Stimulated activated CD8-positive, alpha-beta memory T cell treated with anti-CD3 and anti-CD28 coated beads, Interleukin-2, amount 100 ng/mL, for 1 hour (primary cell): ENCODE data around the gene U2AF1L4.

Experiments
- DNase-seq, 2 donors: peaks; one replicate each; pipeline ENCODE4 v3.0.0-alpha.2; 2020; ENCODE audit warnings: low read depth in 2 of 2

U2AF1L4 gene

DNA sequence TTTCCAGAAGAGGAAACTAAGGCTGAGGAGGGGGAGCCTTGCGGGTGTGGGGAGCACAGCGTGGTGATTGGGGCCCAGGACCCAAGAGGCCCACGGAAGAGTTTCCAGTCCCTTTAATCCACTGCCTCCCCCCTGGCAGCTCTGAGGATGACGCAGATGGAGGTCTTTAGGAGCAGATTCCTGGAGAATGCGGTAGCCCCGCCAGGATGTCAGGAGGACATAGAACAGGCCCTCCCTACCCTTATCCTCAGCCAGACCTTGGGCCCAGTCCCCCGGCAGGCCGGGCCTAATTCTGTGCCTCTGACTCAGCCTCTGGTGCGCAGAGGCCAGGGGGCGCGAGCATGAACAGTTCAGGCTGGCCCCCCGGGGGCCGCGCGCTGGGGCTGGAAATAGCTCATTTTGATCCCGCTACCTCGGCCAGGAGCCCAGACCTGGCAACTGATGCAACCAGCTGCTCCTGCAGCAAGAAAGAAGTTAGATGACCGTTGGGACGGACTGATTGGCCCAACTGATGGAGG, 12.1 kb upstream of the U2AF1L4 start:
- DNase-seq = no peak

DNA sequence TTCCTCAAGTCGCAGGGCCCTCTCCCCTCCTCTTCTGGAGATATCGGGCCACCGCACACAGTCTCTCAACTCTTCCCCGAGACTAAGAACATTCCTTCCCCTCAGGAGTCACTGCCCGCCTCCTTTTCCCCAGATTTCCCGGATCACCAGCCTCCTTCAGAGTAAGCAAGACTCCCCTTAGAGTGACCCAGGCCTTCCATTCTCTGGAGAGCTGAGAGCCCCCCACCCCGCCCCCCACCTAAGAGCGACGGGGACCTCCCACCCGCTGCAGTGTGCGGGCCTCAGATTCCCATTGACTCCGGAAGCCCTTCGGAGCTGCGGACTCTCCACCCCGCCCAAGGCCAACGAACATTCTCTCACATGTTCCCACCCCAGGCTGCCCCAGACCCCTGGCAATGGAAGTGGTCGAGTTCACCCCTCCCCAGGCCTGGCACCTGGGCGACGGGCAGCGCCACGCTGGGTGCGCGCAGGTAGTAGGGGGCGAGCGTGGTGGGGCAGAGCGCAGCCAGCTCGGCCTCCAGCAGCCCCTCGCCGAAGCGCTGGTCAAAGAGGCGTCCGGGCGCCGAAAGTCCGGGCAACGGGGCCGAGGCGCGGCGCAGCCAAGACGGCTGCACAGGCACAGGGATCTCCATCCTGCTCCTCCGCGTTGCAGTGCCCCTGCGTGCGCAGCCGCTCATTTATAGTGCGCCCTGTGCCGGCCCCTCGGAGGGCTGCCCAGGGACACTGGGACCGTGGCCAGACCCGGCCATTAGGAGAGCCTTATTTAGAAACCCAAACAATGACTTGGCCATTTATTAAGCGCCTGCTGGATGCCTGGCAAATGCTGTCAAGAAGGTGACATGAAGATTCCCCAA, 11.4 kb upstream of the U2AF1L4 start, which contains the start of gene HSPB6:
Gene HSPB6 (minus strand): TSS at position 653 of the 854 bp plus-strand sequence. CDS start 21 bp downstream, at position 632.
- DNase-seq = no peak

DNA sequence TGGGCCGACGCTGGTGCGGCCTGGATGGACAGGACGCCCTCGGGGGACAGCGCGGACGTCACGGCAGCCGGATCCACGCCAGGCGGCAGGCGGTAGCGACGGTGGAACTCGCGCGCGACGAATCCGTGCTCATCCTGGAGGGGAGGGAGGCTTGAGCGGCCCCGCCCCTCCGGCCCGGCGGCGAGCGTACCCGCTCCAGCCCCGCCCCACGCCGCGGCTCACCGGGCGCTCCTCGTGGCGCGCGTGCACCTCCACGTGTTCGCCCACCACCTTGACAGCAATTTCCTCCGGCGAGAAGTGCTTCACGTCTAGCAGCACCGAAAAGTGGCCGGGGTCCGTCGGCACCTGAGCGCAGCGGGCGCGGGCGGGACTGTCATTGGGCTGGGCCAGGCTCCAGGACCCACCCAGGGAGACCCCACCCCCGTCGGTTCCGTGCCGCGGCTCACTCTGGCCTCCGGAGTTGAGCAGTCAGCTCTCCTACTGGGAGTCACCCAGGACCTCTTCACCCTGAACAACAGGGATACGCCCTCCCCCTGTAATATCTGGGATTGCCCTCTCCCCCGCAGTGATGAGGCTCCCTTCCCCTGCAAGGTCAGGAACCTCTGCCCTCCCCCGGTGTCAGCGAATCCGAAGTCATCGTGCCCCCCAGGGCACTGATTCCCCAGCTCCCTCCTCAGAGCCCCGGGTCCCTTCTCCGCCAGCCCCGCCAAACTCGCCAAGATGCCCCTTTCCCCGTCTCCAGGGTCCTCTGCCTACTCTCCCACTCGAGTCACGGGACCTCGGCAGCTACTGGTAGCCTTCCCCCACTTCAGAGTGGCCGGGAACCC, 10.5 kb upstream of the U2AF1L4 start:
- DNase-seq = no peak

GRCh38 chr19:35755131-35755549, 9.9 kb upstream of the U2AF1L4 start:
- DNase-seq = no peak

- DNase-seq = no peak
These were observed 9.3 kb upstream of the U2AF1L4 start for GRCh38 chr19:35754370-35755130.

- DNase-seq = no peak
These were observed 8.6 kb upstream of the U2AF1L4 start for GRCh38 chr19:35753634-35754369.

- no peak for DNase-seq
These were observed 7.6 kb upstream of the U2AF1L4 start for GRCh38 chr19:35752746-35753350.

GRCh38 chr19:35751839-35752745, 6.9 kb upstream of the U2AF1L4 start:
- no peak for DNase-seq

GRCh38 chr19:35750167-35750566, 4.9 kb upstream of the U2AF1L4 start:
- no peak for DNase-seq

- DNase-seq = peak; percentile 90 to 97
These were observed 3.1 kb upstream of the U2AF1L4 start, which contains the start of gene LIN37 for GRCh38 chr19:35748106-35749020. TSS of gene LIN37 (plus strand) at chr19:35748576. CDS start at chr19:35748725, 149 bp downstream.

DNA sequence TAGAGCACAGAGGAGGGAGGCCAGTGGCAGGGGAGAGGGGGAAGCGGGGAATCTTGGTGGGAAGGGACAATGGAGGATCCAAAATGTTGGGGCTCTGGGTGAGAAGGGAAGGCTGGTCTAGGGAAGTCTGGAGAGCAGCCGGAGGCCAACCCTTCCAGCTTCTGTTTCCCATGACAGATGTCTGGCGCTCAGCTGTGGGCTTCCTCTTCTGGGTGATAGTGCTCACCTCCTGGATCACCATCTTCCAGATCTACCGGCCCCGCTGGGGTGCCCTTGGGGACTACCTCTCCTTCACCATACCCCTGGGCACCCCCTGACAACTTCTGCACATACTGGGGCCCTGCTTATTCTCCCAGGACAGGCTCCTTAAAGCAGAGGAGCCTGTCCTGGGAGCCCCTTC, 1.3 kb upstream of the U2AF1L4 start:
- DNase-seq = no peak

DNA sequence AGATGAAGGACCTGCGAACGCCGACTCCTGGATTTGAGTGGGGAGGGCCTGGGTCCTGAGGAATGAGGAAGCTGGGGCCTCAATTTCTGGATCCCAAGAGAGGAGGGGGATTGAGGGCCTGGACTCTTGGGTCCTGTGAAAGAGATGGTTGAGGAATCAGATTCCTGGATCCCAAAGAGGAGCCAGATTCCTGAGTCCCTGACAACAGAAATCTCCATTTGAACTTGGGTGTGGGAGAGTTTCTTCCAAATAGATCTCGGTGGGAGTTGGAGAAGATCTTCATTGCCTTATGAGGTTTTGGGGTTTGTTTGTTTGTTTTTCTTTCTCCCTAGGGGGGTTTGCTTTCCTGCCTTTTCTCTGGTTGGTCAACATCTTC, 857 bp upstream of the U2AF1L4 start:
- DNase-seq = no peak

- DNase-seq = peak; percentile 79 to 87
These were observed 539 bp downstream of the U2AF1L4 start for GRCh38 chr19:35744430-35745327.

- no peak for DNase-seq
These were observed 1.4 kb downstream of the U2AF1L4 start for GRCh38 chr19:35743640-35744429.

GRCh38 chr19:35742121-35742724, 3.0 kb downstream of the U2AF1L4 start, which contains the start of gene IGFLR1:
TSS of gene IGFLR1 (minus strand) at chr19:35742452. CDS start at chr19:35741180, 1,272 bp downstream.
- peak in 1 of 2 donors; percentile 43 for DNase-seq

GRCh38 chr19:35741203-35741515, 4.1 kb downstream of the U2AF1L4 start:
- no peak for DNase-seq
